Measurements from ENCODE around the gene EXD3. TPM values are rescaled to one million over a fixed set of nuclear protein-coding genes. Genes with fewer than 3 reads are reported as not detected.
"Not testable (repeated sequence)": the region's sequence is repeated elsewhere in the genome, so short reads cannot be mapped to it uniquely, and the experiment has no call there.

EXD3 gene
- total RNA-seq, 3 donors from 2014 or later = 7.7 to 28.7 (median 20.6) TPM

GRCh38 chr9:137452006-137452760, 29.2 kb upstream of the EXD3 start:
- intact Hi-C loops (cut with DNase I; ENCODE audit: low total_unique reads) = no loop called here

GRCh38 chr9:137451264-137452005, 28.5 kb upstream of the EXD3 start:
- DNase-seq (ENCODE audit: low spot score in 2 of 2); H3K4me1 ChIP-seq; H3K27ac ChIP-seq; H3K27me3 ChIP-seq; H3K36me3 ChIP-seq; H3K9me3 ChIP-seq; intact Hi-C loops (cut with DNase I; ENCODE audit: low total_unique reads); H3K4me3 ChIP-seq: not testable (repeated sequence)

More at GRCh38 chr9:137452006-137452760, 29.2 kb upstream of the EXD3 start:
- no peak for TF ChIP-seq POLR2AphosphoS5 (IDR thresholded peaks at IDR 0.05)
- no peak for TF ChIP-seq POLR2A (IDR thresholded peaks at IDR 0.05)
- Histone ChIP-seq H3K27ac (no peak overlapping the region), H3K36me3 (no peaks in the 10 kb centered on the region), H3K27me3 (no peaks in the 10 kb centered on the region), H3K4me1 (no peaks in the 10 kb centered on the region), H3K9me3 (no peaks in the 10 kb centered on the region), H3K4me3 (no peak overlapping the region)
- no peak for DNase-seq (ENCODE audit: low spot score in 2 of 2)

DNA sequence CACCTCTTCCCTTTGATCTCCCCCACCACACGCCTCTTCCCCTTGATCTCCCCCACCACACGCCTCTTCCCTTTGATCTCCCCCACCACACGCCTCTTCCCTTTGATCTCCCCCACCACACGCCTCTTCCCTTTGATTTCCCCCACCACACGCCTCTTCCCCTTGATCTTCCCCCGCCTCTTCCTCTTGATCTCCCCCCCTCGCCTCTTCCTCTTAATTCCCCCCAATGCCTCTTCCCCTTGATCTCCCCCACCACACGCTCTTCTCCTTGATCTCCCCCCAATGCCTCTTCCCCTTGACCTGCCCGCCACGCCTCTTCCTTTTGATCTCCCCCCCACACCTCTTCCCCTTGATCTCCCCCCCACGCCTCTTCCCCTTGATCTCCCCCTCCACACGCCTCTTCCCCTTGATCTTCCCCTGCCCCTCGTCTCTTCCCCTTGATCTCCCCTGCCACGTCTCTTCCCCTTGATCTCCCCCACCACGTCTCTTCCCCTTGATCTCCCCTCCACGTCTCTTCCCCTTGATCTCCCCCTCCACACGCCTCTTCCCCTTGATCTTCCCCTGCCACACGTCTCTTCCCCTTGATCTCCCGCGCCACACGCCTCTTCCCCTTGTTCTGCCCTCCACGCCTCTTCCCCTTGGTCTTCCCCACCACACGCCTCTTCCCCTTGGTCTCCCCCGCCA, 27.7 kb upstream of the EXD3 start:
- intact Hi-C loops (cut with DNase I; ENCODE audit: low total_unique reads); DNase-seq (ENCODE audit: low spot score in 2 of 2); H3K36me3 ChIP-seq; H3K4me3 ChIP-seq; H3K27ac ChIP-seq; H3K27me3 ChIP-seq; H3K9me3 ChIP-seq; H3K4me1 ChIP-seq: not testable (repeated sequence)

DNA sequence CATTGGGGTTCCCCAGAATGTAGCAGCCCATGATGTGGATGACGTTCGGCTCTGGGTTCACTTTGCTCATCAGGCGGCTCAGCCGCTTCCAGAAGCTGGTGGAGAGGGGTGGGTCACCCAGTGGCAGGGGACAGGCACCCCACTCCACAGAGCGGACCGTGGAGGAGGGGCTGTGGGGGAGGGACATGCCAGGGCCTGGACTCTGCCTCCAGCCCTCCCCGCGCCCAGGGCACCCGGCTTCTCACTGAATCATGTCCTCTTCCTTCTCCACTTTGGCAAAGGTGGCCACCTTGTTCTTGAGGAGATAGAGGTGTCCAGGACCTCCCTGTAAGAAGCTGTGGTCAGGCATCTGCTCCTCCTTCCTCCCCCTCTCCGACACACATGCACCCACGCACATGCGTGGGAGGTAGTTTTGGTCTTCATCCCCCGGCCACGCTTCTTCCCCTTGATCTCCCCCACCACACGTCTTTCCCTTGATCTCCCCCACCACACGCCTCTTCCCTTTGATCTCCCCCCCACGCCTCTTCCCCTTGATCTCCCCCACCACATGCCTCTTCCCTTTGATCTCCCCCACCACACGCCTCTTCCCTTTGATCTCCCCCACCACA, 27.1 kb upstream of the EXD3 start:
- Histone ChIP-seq H3K27me3 (no peaks in the 10 kb centered on the region), H3K9me3 (no peaks in the 10 kb centered on the region), H3K4me3 (no peak overlapping the region), H3K4me1 (peaks cover 4 to 10% of the 10 kb centered on the region in 2 donors), H3K36me3 (no peaks in the 10 kb centered on the region), H3K27ac (no peak overlapping the region)
- no peak for TF ChIP-seq POLR2A (IDR thresholded peaks at IDR 0.05)
- no peak for TF ChIP-seq CTCF (IDR thresholded peaks at IDR 0.05)
- no peak for TF ChIP-seq POLR2AphosphoS5 (IDR thresholded peaks at IDR 0.05)
- no peak for DNase-seq (ENCODE audit: low spot score in 2 of 2)
- intact Hi-C loops (cut with DNase I; ENCODE audit: low total_unique reads) = no loop called here

- H3K4me1 ChIP-seq = peaks cover 4 to 10% of the 10 kb centered on the region in 2 donors
- intact Hi-C loops (cut with DNase I; ENCODE audit: low total_unique reads) = no loop called here
- DNase-seq (ENCODE audit: low spot score in 2 of 2) = no peak
- no peaks in the 10 kb centered on the region for H3K9me3 ChIP-seq
- no peaks in the 10 kb centered on the region for H3K27me3 ChIP-seq
- no peak overlapping the region for H3K4me3 ChIP-seq
- H3K27ac ChIP-seq = no peak overlapping the region
- no peak for TF ChIP-seq CTCF (IDR thresholded peaks at IDR 0.05)
- TF ChIP-seq POLR2AphosphoS5 (IDR thresholded peaks at IDR 0.05) = no peak
- TF ChIP-seq POLR2A (IDR thresholded peaks at IDR 0.05) = no peak
- no peaks in the 10 kb centered on the region for H3K36me3 ChIP-seq
Observed at GRCh38 chr9:137449081-137449844, 26.3 kb upstream of the EXD3 start.

DNA sequence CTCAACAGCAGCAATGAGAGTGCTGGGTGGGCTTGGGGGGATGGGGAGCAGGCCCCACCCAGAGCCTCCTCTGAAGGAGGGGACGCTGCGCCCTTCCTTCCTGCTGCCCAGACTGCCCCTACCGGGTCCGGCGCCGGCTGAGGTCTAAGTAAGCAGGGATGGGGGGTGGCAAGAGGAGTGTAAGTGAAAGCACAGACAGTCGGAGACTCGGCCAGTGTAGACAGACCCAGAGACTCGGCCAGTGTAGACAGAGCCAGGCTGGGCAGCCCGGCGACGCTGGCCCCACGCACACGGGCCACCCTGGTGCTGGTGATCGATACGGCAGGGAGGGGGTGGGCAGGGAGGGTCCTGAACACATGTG, 25.6 kb upstream of the EXD3 start:
- H3K27ac ChIP-seq = no peak overlapping the region
- TF ChIP-seq CTCF (IDR thresholded peaks at IDR 0.05) = no peak
- no peak for TF ChIP-seq POLR2A (IDR thresholded peaks at IDR 0.05)
- no peak for TF ChIP-seq POLR2AphosphoS5 (IDR thresholded peaks at IDR 0.05)
- DNase-seq (ENCODE audit: low spot score in 2 of 2) = no peak
- H3K9me3 ChIP-seq = no peaks in the 10 kb centered on the region
- H3K4me3 ChIP-seq = no peak overlapping the region
- intact Hi-C loops (cut with DNase I; ENCODE audit: low total_unique reads) = no loop called here
- peaks cover 4 to 10% of the 10 kb centered on the region in 2 donors for H3K4me1 ChIP-seq
- H3K36me3 ChIP-seq = no peaks in the 10 kb centered on the region
- H3K27me3 ChIP-seq = no peaks in the 10 kb centered on the region

Data from breast epithelium (tissue), 4 donors.